ENCODE results near the gene SESTD1.

GRCh38 chr2:179177694-179178093 lies 86.9 kb downstream of the SESTD1 start:
- TF ChIP-seq CTCF (CRISPR knock-in tag; IDR thresholded peaks at IDR 0.05) (no peak), ZNF253 (CRISPR knock-in tag; IDR thresholded peaks at IDR 0.05; ENCODE audit: borderline replicate concordance) (no peak), NAIF1 (CRISPR knock-in tag; IDR thresholded peaks at IDR 0.05; ENCODE audit: borderline replicate concordance) (no peak), SP2 (CRISPR knock-in tag; IDR thresholded peaks at IDR 0.05) (no peak), RXRA (CRISPR knock-in tag; IDR thresholded peaks at IDR 0.05) (no peak), EP300 (IDR thresholded peaks at IDR 0.05; ENCODE audit: low read depth in 2 of 2, low read length in 2 of 2) (no peak), EP300 (CRISPR knock-in tag; IDR thresholded peaks at IDR 0.05; ENCODE audit: borderline replicate concordance) (no peak), HOXA5 (CRISPR knock-in tag; IDR thresholded peaks at IDR 0.05) (no peak), GABPA (IDR thresholded peaks at IDR 0.05; ENCODE audit: low read depth, low read length) (no peak), GABPA (CRISPR knock-in tag; IDR thresholded peaks at IDR 0.05; ENCODE audit: low read depth) (no peak), ZFP36 (IDR thresholded peaks at IDR 0.05; ENCODE audit: borderline replicate concordance, low read depth, low read length, partially characterized antibody) (no peak), ZNF782 (CRISPR knock-in tag; IDR thresholded peaks at IDR 0.05; ENCODE audit: borderline replicate concordance) (no peak), HDAC2 (CRISPR knock-in tag; IDR thresholded peaks at IDR 0.05) (no peak)

Measured in HepG2 (cell line).